Keratinocyte (primary cell): ENCODE measurements around the gene TRDN.

Source experiments
- EZH2 ChIP-seq: IDR thresholded peaks from one replicate; pipeline ENCODE4 v1.6.1; 2012; ENCODE audit warnings: inconsistent platforms, mild to moderate bottlenecking, low read length, moderate library complexity
- TF ChIP-seq, protein P1 (sequence below), 3 experiments: IDR thresholded peaks in 1 of 3; conservative IDR thresholded peaks in 1 of 3; optimal IDR thresholded peaks in 1 of 3; 2 replicates in 2 of 3; 3 replicates in 1 of 3; pipeline versions ENCODE3 to v1.5.1; 2011; ENCODE audit warnings: low read length in 3 of 3, mild to moderate bottlenecking in 3 of 3, moderate library complexity in 2 of 3, control low read depth in 1 of 3, inconsistent platforms in 1 of 3; ENCODE audit not compliant: insufficient read depth in 2 of 3; ENCODE audit errors: extremely low read depth in 1 of 3

- TF ChIP-seq, protein P1, sequence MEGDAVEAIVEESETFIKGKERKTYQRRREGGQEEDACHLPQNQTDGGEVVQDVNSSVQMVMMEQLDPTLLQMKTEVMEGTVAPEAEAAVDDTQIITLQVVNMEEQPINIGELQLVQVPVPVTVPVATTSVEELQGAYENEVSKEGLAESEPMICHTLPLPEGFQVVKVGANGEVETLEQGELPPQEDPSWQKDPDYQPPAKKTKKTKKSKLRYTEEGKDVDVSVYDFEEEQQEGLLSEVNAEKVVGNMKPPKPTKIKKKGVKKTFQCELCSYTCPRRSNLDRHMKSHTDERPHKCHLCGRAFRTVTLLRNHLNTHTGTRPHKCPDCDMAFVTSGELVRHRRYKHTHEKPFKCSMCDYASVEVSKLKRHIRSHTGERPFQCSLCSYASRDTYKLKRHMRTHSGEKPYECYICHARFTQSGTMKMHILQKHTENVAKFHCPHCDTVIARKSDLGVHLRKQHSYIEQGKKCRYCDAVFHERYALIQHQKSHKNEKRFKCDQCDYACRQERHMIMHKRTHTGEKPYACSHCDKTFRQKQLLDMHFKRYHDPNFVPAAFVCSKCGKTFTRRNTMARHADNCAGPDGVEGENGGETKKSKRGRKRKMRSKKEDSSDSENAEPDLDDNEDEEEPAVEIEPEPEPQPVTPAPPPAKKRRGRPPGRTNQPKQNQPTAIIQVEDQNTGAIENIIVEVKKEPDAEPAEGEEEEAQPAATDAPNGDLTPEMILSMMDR (optimal IDR thresholded peaks at IDR 0.05 in 1 of 3, IDR thresholded peaks at IDR 0.05 in 1 of 3, conservative IDR thresholded peaks at IDR 0.05 in 1 of 3; ENCODE audit: extremely low read depth in 1 of 3, insufficient read depth in 2 of 3, low read length in 3 of 3), result no peak
- no peak for TF ChIP-seq EZH2
Observed at GRCh38 chr6:123589973-123590372, 46.8 kb downstream of the TRDN start.
